Keratinocyte (primary cell): ENCODE results near the gene CD247. TPM values are rescaled to one million over a fixed set of nuclear protein-coding genes. Genes with fewer than 3 reads are reported as not detected.

Source experiments
- DNase-seq: peaks from one replicate; pipeline ENCODE4 v3.0.0-alpha.2; 2011; ENCODE audit warnings: low read depth, missing footprints, low spot score
- FAIRE-seq: peaks from 2 replicates; lab custom pipeline; 2011; peaks lifted over from hg19 to GRCh38; lab: Jason Lieb, UNC
- H2AFZ ChIP-seq: 2 replicates; pipeline ENCODE4 v1.6.0; 2012; ENCODE audit warnings: low read length, control low read depth, inconsistent platforms; ENCODE audit not compliant: control insufficient read depth
- H3K27ac ChIP-seq: 2 replicates; pipeline ENCODE4 v1.5.1; 2011; ENCODE audit warnings: low read length; ENCODE audit not compliant: control insufficient read depth, insufficient read depth
- H3K27me3 ChIP-seq: 3 replicates; pipeline ENCODE4 v1.6.0; 2011; ENCODE audit warnings: low read length; ENCODE audit not compliant: control insufficient read depth, insufficient read depth; ENCODE audit errors: extremely low read depth
- H3K36me3 ChIP-seq, 2 experiments: 2 replicates in 1 of 2; 3 replicates in 1 of 2; pipeline ENCODE4 v1.5.1; 2011; ENCODE audit warnings: low read length in 2 of 2, mild to moderate bottlenecking in 1 of 2; ENCODE audit not compliant: control insufficient read depth in 2 of 2, insufficient read depth in 2 of 2; ENCODE audit errors: extremely low read depth in 1 of 2
- H3K4me1 ChIP-seq: 3 replicates; pipeline ENCODE4 v1.5.1; 2011; ENCODE audit warnings: low read length; ENCODE audit not compliant: control insufficient read depth, insufficient read depth; ENCODE audit errors: extremely low read depth
- H3K4me2 ChIP-seq: 3 replicates; pipeline ENCODE4 v1.6.0; 2011; ENCODE audit warnings: low read depth, low read length; ENCODE audit not compliant: control insufficient read depth, insufficient read depth; ENCODE audit errors: extremely low read depth
- H3K4me3 ChIP-seq, 3 experiments: fragments of 200-600 bp in 1 of 3; sonication (generic) in 1 of 3; 2 replicates in 2 of 3; 3 replicates in 1 of 3; pipeline ENCODE4 v1.5.1; 2011 to 2016; ENCODE audit warnings: low read length in 3 of 3, mild to moderate bottlenecking in 3 of 3, control low read depth in 2 of 3, inconsistent platforms in 1 of 3, low read depth in 1 of 3, mixed read lengths in 1 of 3, mixed run types in 1 of 3, moderate library complexity in 1 of 3; ENCODE audit not compliant: control insufficient read depth in 2 of 3, insufficient read depth in 2 of 3; ENCODE audit errors: extremely low read depth in 1 of 3
- H3K79me2 ChIP-seq: 2 replicates; pipeline ENCODE4 v1.6.0; 2012; ENCODE audit warnings: low read length; ENCODE audit not compliant: control insufficient read depth, insufficient read depth
- H3K9ac ChIP-seq: 3 replicates; pipeline ENCODE4 v1.6.0; 2011; ENCODE audit warnings: low read length; ENCODE audit not compliant: control insufficient read depth, insufficient read depth; ENCODE audit errors: extremely low read depth
- H3K9me1 ChIP-seq: 3 replicates; pipeline ENCODE4 v1.6.0; 2011; ENCODE audit warnings: low read length; ENCODE audit not compliant: control insufficient read depth, insufficient read depth; ENCODE audit errors: extremely low read depth
- H3K9me3 ChIP-seq: 2 replicates; pipeline ENCODE4 v1.5.1; 2012; ENCODE audit warnings: low read depth, low read length; ENCODE audit not compliant: control insufficient read depth
- H4K20me1 ChIP-seq: 3 replicates; pipeline ENCODE4 v1.6.0; 2011; ENCODE audit warnings: low read length; ENCODE audit not compliant: control insufficient read depth, insufficient read depth; ENCODE audit errors: extremely low read depth
- CTCF ChIP-seq, 3 experiments: IDR thresholded peaks in 1 of 3; conservative IDR thresholded peaks in 1 of 3; optimal IDR thresholded peaks in 1 of 3; 2 replicates in 2 of 3; 3 replicates in 1 of 3; pipeline versions ENCODE3 to v1.5.1; 2011; ENCODE audit warnings: low read length in 3 of 3, mild to moderate bottlenecking in 3 of 3, moderate library complexity in 2 of 3, control low read depth in 1 of 3, inconsistent platforms in 1 of 3; ENCODE audit not compliant: insufficient read depth in 2 of 3; ENCODE audit errors: extremely low read depth in 1 of 3
- EZH2 ChIP-seq: IDR thresholded peaks from one replicate; pipeline ENCODE4 v1.6.1; 2012; ENCODE audit warnings: inconsistent platforms, mild to moderate bottlenecking, low read length, moderate library complexity
- dilution Hi-C: fragments of 300-500 bp; cut with MboI; formaldehyde crosslinking; loops from one replicate; pipeline ENCODE4 v1.7.0; 2020; ENCODE audit warnings: low sequenced_read_pairs; ENCODE audit not compliant: extremely low pct_ligation_motif_present
- polyA plus RNA-seq, 5 experiments: library from polyadenylated mRNA; depleted of rRNA in 3 of 5; stranded (reverse) in 3 of 5; stranded (forward) in 1 of 5; unstranded in 1 of 5; fragments of >200 nt; gene quantifications; 1 replicate in 1 of 5; 2 replicates in 3 of 5; 3 replicates in 1 of 5; pipeline versions ENCODE4 v1.2.1 to v1.2.3, GENCODE V29; 2011 to 2012; ENCODE audit warnings: missing spikeins in 2 of 5, low read depth in 1 of 5, low replicate concordance in 1 of 5

CD247 gene
- polyA plus RNA-seq, 1 donor (not counting 4 experiments of a cell fraction or from before 2014, with no cell fraction given), result not detected

GRCh38 chr1:167462341-167462740 is 56.0 kb downstream of the CD247 start:
- H4K20me1 ChIP-seq, result no peaks in the 10 kb centered on the region
- H3K4me1 ChIP-seq, result peaks cover 4% of the 10 kb centered on the region
- dilution Hi-C loops, result no loop called here
- H3K9me3 ChIP-seq, result no peaks in the 10 kb centered on the region
- DNase-seq, result no peak
- no peaks in the 10 kb centered on the region for H3K36me3 ChIP-seq
- H3K9me1 ChIP-seq, result no peaks in the 10 kb centered on the region
- H3K79me2 ChIP-seq, result no peaks in the 10 kb centered on the region
- no peaks in the 10 kb centered on the region for H3K27me3 ChIP-seq
- H3K4me3 ChIP-seq, result no peak overlapping the region
- no peak overlapping the region for H3K9ac ChIP-seq
- no peak overlapping the region for H3K4me2 ChIP-seq
- TF ChIP-seq EZH2, result no peak
- TF ChIP-seq CTCF (optimal IDR thresholded peaks at IDR 0.05 in 1 of 3, IDR thresholded peaks at IDR 0.05 in 1 of 3, conservative IDR thresholded peaks at IDR 0.05 in 1 of 3; ENCODE audit: extremely low read depth in 1 of 3, insufficient read depth in 2 of 3, low read length in 3 of 3), result no peak
- no peak overlapping the region for H2AFZ ChIP-seq
- H3K27ac ChIP-seq, result no peak overlapping the region
- FAIRE-seq, result no peak

DNA sequence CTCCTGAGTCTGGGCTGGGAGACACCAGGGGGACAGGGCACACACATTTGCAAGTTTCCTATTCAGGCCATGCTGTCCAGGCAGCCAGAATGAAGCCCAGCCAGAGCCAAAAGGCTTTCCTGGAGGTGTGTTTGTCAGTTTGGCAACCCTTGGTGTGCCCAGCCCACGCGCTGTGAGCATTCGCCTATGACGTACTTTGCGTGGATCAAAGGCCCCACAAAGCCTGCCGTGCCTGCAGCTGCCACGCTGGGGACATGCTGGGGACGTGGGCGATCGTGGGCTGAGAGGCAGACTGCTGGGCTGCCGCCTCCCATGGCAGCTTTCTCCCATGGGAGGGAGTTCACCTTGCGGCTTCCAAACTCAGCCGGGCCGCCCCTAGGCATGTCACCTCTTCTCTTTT is 57.5 kb downstream of the CD247 start:
- no peaks in the 10 kb centered on the region for H3K9me1 ChIP-seq
- H3K27ac ChIP-seq, result no peak overlapping the region
- no peak for TF ChIP-seq EZH2
- TF ChIP-seq CTCF (optimal IDR thresholded peaks at IDR 0.05 in 1 of 3, IDR thresholded peaks at IDR 0.05 in 1 of 3, conservative IDR thresholded peaks at IDR 0.05 in 1 of 3; ENCODE audit: extremely low read depth in 1 of 3, insufficient read depth in 2 of 3, low read length in 3 of 3), result no peak
- no peak overlapping the region for H2AFZ ChIP-seq
- FAIRE-seq, result no peak
- H3K4me1 ChIP-seq, result no peaks in the 10 kb centered on the region
- dilution Hi-C loops, result no loop called here
- no peak overlapping the region for H3K4me3 ChIP-seq
- no peaks in the 10 kb centered on the region for H3K9me3 ChIP-seq
- H3K9ac ChIP-seq, result no peak overlapping the region
- H4K20me1 ChIP-seq, result no peaks in the 10 kb centered on the region
- DNase-seq, result no peak
- H3K4me2 ChIP-seq, result no peak overlapping the region
- no peaks in the 10 kb centered on the region for H3K36me3 ChIP-seq
- H3K79me2 ChIP-seq, result no peaks in the 10 kb centered on the region
- H3K27me3 ChIP-seq, result peaks cover 7% of the 10 kb centered on the region
